Activated CD8-positive, alpha-beta T cell treated with anti-CD3 and anti-CD28 coated beads for 36 hours (primary cell): ENCODE results near the gene VWA5B2. TPM values are rescaled to one million over a fixed set of nuclear protein-coding genes. Genes with fewer than 3 reads are reported as not detected.

ENCODE experiments used
- ATAC-seq: fragments of 200-7000 bp; cut with Tn5 transposase; one replicate; pipeline ENCODE4 v1.10.0; 2021; ENCODE audit warnings: mild to moderate bottlenecking, moderate library complexity
- CTCF ChIA-PET: fragments of 350-600 bp; sonication (Branson Sonifier 250); formaldehyde crosslinking; loops from one replicate; lab custom pipeline; 2021; ENCODE audit warnings: antibody characterized with exemption; lab: Charles Lee
- POLR2A ChIA-PET: fragments of 350-600 bp; sonication (Branson Sonifier 250); formaldehyde crosslinking; loops from one replicate; lab custom pipeline; 2021; ENCODE audit warnings: antibody characterized with exemption; lab: Charles Lee
- DNase-seq: peaks from one replicate; pipeline ENCODE4 v3.0.0-alpha.2; 2020
- H3K27ac Mint-ChIP-seq: one replicate; pipeline ENCODE4 v1.8.0; 2021; ENCODE audit warnings: mild to moderate bottlenecking, mixed read lengths
- H3K27me3 Mint-ChIP-seq: one replicate; pipeline ENCODE4 v1.8.0; 2021; ENCODE audit warnings: mixed read lengths
- H3K36me3 Mint-ChIP-seq: one replicate; pipeline ENCODE4 v1.8.0; 2021; ENCODE audit warnings: low read depth, mixed read lengths
- H3K4me1 Mint-ChIP-seq: one replicate; pipeline ENCODE4 v1.8.0; 2021; ENCODE audit warnings: low read depth, mixed read lengths
- H3K4me3 Mint-ChIP-seq: one replicate; pipeline ENCODE4 v1.8.0; 2021; ENCODE audit warnings: mild to moderate bottlenecking, moderate library complexity, mixed read lengths
- H3K9me3 Mint-ChIP-seq: one replicate; pipeline ENCODE4 v1.8.0; 2021; ENCODE audit warnings: mixed read lengths
- CTCF ChIP-seq: fragments of 200-600 bp; IDR thresholded peaks from one replicate; pipeline ENCODE4 v1.8.0; 2022; ENCODE audit warnings: antibody characterized with exemption, mild to moderate bottlenecking
- intact Hi-C: fragments of 100-400 bp; cut with micrococcal nuclease; formaldehyde crosslinking; loops from one replicate; pipeline ENCODE4 v1.10.0; 2022
- microRNA-seq: library from miRNA; unstranded; fragments of <30 nt; microRNA quantifications from one replicate; pipeline ENCODE4 v1.2.0, GENCODE V29; 2022; ENCODE audit warnings: borderline microRNAs expressed, borderline replicate concordance
- total RNA-seq, 2 experiments: library from RNA; stranded (reverse); gene quantifications; one replicate each; pipeline ENCODE4 v1.2.3, GENCODE V29; 2021

VWA5B2 gene
- total RNA-seq, 2 experiments from 2014 or later, result not detected

- POLR2A ChIA-PET, result no interaction called here
- peak; percentile 71 for ATAC-seq
- Mint-ChIP-seq H3K9me3 (no peaks in the 10 kb centered on the region), H3K27me3 (peaks cover 7% of the 10 kb centered on the region), H3K4me1 (no peaks in the 10 kb centered on the region), H3K4me3 (no peak overlapping the region), H3K36me3 (no peaks in the 10 kb centered on the region), H3K27ac (no peak overlapping the region)
- peak; percentile 49 for DNase-seq
- CTCF ChIA-PET, result interaction anchor here (0.6 to 6.6 kb wide), 6 partner anchors 9 to 389 kb away, joined by 3 to 48 read pairs (median 4); partner anchors contain the start of genes PSMD2 and VWA5B2
- peak; percentile 40 for TF ChIP-seq CTCF
- intact Hi-C loops, result loop anchor here (5.0 to 10.0 kb wide), 2 partner anchors 57 to 390 kb away; partner anchors contain the start of gene VWA5B2
These were observed 55.3 kb downstream of the VWA5B2 start for GRCh38 chr3:184284696-184285095.

GRCh38 chr3:184289426-184289938 lies 60.1 kb downstream of the VWA5B2 start:
- peaks cover 8% of the 10 kb centered on the region for H3K27me3 Mint-ChIP-seq
- DNase-seq (peak; percentile 80), ATAC-seq (peak; percentile 85)

GRCh38 chr3:184290331-184290730 lies 60.9 kb downstream of the VWA5B2 start:
- Mint-ChIP-seq H3K27ac (no peak overlapping the region), H3K36me3 (no peaks in the 10 kb centered on the region), H3K9me3 (no peaks in the 10 kb centered on the region), H3K27me3 (peaks cover 8% of the 10 kb centered on the region), H3K4me1 (no peaks in the 10 kb centered on the region), H3K4me3 (no peak overlapping the region)
- intact Hi-C loops, result no loop called here
- ChIA-PET POLR2A (no interaction called here), CTCF (interaction anchor here (1.4 to 2.0 kb wide), 5 partner anchors 12 to 394 kb away, joined by 4 to 15 read pairs (median 6); partner anchors contain the start of gene CAMK2N2)
- DNase-seq (no peak), ATAC-seq (no peak)
- no peak for TF ChIP-seq CTCF

More at GRCh38 chr3:184289426-184289938, 60.1 kb downstream of the VWA5B2 start:
- peak; percentile 78 for TF ChIP-seq CTCF
- CTCF ChIA-PET, result interaction anchor here (0.6 to 2.0 kb wide), 21 partner anchors 9 to 422 kb away, joined by 3 to 15 read pairs (median 4); partner anchors contain the start of genes AP2M1, CAMK2N2 and ECE2
- Mint-ChIP-seq H3K9me3 (no peaks in the 10 kb centered on the region), H3K4me1 (no peaks in the 10 kb centered on the region), H3K36me3 (no peaks in the 10 kb centered on the region), H3K4me3 (no peak overlapping the region), H3K27ac (no peak overlapping the region)
- intact Hi-C loops, result loop anchor here (5.0 to 10.0 kb wide), 2 partner anchors 62 to 395 kb away; partner anchors contain the start of gene VWA5B2
- POLR2A ChIA-PET, result no interaction called here

- ChIA-PET POLR2A (interaction anchor here (1.9 kb wide), 1 partner anchor 29 kb away, joined by 5 read pairs; no protein-coding TSS in a partner anchor), CTCF (interaction anchor here (0.7 to 3.3 kb wide), 3 partner anchors 32 to 64 kb away, joined by 3 to 25 read pairs (median 4); partner anchors contain the start of gene EEF1AKMT4)
- no peak for TF ChIP-seq CTCF
- Mint-ChIP-seq H3K27me3 (peaks cover 4% of the 10 kb centered on the region), H3K36me3 (no peaks in the 10 kb centered on the region), H3K9me3 (no peaks in the 10 kb centered on the region), H3K4me1 (no peaks in the 10 kb centered on the region), H3K4me3 (no peak overlapping the region), H3K27ac (no peak overlapping the region)
- DNase-seq (no peak), ATAC-seq (no peak)
- intact Hi-C loops, result no loop called here
These were observed 61.8 kb downstream of the VWA5B2 start for GRCh38 chr3:184291044-184291737.

Small RNAs within 50 kb of the gene (microRNA-seq; reads per million reads assigned to microRNA genes)
- not detected for gene MIR1224

Other genes with a start within 250 kb of the VWA5B2 start
- gene ABCC5, start 211.7 kb upstream of the VWA5B2 start, total RNA-seq, result 10 to 100 TPM; 16.2 to 17.7 TPM
- gene HTR3D, start 197.8 kb upstream of the VWA5B2 start, total RNA-seq, result not detected
- not detected for gene HTR3C, start 176.5 kb upstream of the VWA5B2 start, total RNA-seq
- gene HTR3E, start 132.5 kb upstream of the VWA5B2 start, total RNA-seq, result not detected
- gene EIF2B5, start 94.2 kb upstream of the VWA5B2 start, total RNA-seq, result 10 to 100 TPM; 59.9 to 64.0 TPM
- gene DVL3, start 74.2 kb upstream of the VWA5B2 start, total RNA-seq, result 10 to 100 TPM; 21.2 to 25.9 TPM
- gene AP2M1, start 54.7 kb upstream of the VWA5B2 start, total RNA-seq, result 100 to 1,000 TPM; 211 to 223 TPM
- 10 to 100 TPM; 61.3 to 68.7 TPM for gene ABCF3, start 43.4 kb upstream of the VWA5B2 start, total RNA-seq
- 10 to 100 TPM; 40.0 to 44.5 TPM for gene ALG3, start 19.4 kb downstream of the VWA5B2 start, total RNA-seq
- 1 to 10 TPM; 7.8 to 8.7 TPM for gene EEF1AKMT4, start 20.1 kb downstream of the VWA5B2 start, total RNA-seq
- gene CAMK2N2, start 32.0 kb downstream of the VWA5B2 start, total RNA-seq, result under 1 TPM; 0.18 to 0.22 TPM
- not detected for gene ECE2, start 46.4 kb downstream of the VWA5B2 start, total RNA-seq
- gene PSMD2, start 69.7 kb downstream of the VWA5B2 start, total RNA-seq, result 100 to 1,000 TPM; 220 to 221 TPM
- 100 to 1,000 TPM; 429 to 437 TPM for gene EIF4G1, start 85.0 kb downstream of the VWA5B2 start, total RNA-seq
- gene FAM131A, start 108.0 kb downstream of the VWA5B2 start, total RNA-seq, result 1 to 10 TPM; 4.0 to 5.5 TPM
- gene CLCN2, start 132.0 kb downstream of the VWA5B2 start, total RNA-seq, result 1 to 10 TPM; 4.0 to 4.2 TPM
- gene POLR2H, start 132.1 kb downstream of the VWA5B2 start, total RNA-seq, result 100 to 1,000 TPM; 166 to 169 TPM
- not detected for gene THPO, start 148.6 kb downstream of the VWA5B2 start, total RNA-seq
- not detected for gene CHRD, start 150.5 kb downstream of the VWA5B2 start, total RNA-seq